GM21529 (cell line): Measurements from ENCODE around the gene NMUR2.
A peak's percentile ranks its signal among the peaks of the same experiment; 100 is the strongest.

ENCODE experiments used
- ATAC-seq: cut with Tn5 transposase; IDR thresholded peaks from one replicate; pipeline ENCODE4 v1.9.1; 2021; ENCODE audit not compliant: unreplicated experiment

The NMUR2 gene

DNA sequence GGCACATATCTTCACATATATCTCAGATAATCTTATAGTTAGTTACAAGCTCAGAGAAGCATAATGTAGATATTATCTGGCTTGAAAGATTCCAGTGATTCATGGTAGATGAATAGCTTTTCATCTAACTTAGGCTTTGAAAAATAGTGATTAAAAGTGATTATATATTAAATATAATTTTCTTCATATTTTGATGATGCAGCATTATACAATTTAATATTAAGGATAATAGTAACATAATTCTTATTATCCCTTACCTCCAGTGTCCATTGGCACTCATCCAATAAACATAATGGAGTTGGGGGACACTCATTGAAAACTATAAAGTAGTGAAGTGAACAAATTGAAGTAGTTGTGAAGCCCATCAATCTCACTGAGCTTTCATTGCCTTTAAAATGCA, 35.8 kb downstream of the NMUR2 start:
- no peak for ATAC-seq

DNA sequence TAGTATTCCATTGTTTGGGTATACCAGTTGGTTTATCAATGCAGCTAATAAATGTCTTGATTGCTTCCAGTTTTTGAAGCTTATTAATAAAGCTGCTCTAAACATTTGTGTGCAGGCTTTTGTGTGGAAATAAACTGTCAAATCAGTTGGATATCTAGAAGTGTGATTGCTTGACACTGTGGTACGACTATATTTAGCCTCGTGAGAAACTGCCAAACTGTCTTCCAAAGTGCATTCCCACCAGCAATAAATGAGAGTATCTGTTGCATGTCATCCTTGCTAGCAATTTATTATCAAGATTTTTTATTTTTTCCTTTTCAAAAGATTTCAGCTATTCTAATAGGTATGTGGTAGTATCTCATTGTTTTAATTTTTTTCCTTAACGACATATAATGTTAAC, 37.5 kb downstream of the NMUR2 start:
- ATAC-seq: no peak

DNA sequence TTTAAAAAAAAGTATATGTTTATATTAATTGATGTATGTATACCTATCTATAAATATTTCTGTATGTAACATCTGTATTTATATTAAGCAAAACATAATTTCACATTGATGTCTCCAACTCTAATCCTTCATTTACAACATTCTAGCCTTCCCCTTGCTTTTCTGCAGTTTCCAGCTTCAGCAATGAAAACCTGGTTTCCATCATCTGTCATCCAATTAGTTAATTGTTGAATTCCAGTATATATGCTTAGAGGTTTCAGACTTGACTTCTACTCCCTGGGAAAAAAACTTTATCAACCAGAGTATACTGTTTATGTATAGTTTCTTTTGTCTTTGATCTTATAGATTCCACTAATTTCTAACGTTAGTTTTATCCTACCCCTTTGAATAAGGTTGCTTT, 38.4 kb downstream of the NMUR2 start:
- ATAC-seq: no peak

DNA sequence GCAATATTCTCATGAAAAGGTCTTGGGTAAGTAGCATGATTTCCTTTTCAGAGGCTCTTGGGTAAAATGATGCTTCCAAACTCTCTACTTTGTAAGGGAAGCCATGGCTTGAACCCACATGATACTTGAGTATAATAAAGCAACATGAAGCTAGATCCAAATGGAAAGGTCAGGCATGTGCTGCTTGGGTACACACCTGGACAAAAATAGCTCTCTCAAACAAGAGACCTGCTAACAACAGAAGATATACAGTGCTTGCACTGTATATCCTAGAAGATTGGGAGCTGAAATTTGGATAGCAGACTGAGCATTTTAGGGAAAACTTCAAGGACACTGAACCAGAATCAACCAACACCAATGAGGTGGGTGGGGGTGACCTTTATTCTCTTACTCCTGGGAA, 40.2 kb downstream of the NMUR2 start:
- ATAC-seq: no peak

DNA sequence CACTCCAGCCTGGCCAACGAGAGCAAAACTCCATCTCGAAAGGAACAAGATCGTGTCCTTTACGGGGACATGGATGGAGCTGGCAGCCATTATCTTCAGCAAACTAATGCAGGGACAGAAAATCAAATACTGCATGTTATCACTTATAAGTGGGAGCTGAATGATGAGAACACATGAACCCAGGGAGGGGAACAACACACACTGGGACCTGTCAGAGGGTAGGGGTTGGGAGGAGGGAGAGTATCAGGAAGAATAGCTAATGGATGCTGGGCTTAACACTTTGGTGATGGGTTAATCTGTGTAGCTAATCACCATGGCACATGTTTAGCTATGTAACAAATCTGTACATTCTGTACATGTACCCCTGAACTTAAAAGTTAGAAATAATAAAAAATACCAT, 40.9 kb downstream of the NMUR2 start:
- ATAC-seq: no peak

DNA sequence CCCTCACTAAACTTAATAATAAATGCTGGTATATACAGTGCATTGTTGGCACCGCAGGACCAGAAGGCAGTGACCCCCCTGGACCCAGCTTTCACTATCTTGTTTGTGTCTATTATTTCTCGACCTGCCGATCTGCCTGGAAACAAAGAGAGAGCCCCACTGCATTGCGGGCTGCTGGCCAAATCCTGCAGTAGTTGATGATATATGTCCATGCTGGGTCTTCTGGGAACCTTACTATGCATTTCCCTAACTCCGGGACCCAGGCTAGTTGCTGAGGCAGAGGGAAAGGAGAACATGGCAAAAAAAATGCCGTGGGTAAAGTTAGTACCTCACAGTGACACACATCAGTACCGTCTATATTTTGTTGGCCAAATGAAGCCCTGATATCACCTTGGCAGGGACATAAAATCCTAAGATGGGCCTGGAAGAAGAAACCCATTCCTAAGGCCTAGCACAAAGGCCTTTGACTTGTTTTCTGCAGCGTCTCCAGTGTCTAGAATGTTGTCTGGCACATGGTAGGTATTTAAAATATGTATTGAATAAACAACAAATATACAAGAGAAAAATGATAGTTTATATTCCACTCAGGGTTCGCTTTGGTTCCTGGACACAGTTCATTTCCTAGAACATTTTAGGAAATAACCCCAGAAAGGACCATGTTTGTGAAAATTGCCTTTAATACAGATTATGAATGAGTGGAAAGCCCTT, 46.1 kb downstream of the NMUR2 start:
- no peak for ATAC-seq

DNA sequence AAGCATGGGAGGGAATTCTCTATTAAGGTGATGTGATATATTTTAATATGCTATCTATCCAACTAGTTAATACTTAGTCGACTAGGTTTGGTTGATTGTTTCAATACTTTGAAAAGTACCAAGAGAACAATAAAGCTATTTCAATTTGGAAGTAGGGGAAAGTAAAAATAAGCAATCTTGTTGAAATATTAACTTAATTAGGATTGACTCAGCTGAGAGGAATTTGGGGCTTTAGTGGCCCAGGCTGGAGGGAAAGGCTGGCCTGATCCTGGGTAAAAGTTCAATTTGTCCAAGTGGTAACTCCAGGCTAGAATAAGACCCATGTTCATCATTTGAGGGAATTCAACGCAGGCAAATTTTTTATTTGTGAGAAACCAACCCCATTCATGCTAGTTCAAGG, 48.6 kb downstream of the NMUR2 start:
- ATAC-seq: no peak

DNA sequence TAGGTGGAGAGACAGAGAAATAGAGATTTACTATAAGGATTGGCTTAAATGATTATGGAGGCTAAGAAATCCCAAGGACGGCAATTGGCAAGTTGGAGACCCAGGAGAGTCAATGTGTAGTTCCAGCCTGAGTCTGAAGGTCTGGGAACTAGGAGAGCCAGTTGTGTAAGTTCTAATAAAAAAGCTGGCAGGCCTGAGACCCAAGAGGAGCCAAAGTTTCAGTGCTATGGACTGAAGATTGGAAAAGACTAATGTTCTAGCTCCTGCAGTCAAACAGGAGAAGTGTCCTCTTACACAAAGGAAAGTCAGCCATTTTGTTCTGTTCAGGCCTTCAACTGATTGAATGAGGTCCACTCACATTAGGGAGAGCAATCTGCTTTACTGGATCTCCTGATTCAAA, 50.0 kb downstream of the NMUR2 start:
- ATAC-seq: no peak

DNA sequence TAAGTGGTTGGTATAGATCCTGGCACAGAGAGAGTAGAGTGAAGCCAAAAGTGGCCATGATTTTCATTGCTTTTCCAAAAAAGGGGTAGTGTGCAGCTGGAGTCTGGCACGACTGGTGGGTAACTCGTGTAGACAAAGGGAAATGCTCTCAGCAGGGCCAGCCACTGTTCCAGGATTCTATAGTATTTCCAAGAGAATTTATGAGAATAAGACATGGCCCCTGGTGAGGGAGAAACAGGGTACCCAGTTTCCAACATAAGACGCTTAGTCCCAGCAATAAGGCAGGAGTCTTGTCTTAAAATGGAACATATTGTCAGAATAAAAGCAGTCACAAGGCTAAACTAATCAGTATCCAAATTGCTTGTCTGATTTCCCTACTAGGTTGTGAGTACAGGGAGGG, 52.1 kb downstream of the NMUR2 start:
- ATAC-seq: no peak

DNA sequence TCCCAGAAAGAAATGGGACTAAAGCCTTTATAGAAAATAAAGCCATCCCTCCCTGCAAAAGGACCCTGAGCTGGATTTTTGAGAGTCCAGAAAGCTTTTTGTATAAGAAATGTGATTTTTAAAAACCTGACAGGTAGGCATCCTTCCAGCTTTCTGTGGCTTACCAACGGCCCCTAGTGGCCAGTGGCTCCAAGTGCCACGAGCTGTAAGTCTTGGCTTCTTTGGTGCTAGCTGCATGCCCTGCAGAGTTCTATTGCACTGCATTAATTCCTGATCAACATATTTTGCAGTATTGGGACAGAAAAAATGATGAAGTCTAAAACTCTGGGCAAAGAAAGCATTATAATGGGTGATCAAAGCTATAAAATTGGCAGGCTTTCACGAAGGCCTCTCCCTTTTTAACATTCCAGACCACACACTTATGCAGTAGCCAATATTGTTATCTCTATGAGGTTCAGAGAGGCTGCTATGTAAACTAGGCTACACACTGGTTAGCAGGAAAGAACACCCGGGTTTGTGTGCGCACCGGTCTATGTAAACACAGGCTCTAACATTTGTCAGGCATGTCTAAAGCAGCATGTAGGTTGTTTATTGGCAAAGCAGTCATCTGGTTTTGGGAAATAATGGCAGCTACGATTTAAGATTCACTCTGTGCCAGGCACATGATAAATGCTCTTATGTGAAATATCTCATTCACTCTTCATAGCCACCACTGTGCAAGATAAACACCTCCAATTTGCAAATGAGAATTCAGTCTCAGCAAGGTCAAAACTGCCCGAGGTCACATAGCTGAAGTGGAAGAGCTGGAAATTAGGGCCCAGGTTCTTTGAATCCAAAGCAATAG, 55.2 kb downstream of the NMUR2 start:
- ATAC-seq: peak; percentile 96
